Ascending aorta (tissue), 2 donors: ENCODE data around the gene CSNK1A1. TPM values are rescaled to one million over a fixed set of nuclear protein-coding genes. Genes with fewer than 3 reads are reported as not detected.
A peak's percentile ranks its signal among the peaks of the same experiment; 100 is the strongest.

Experiments used
- DNase-seq, 2 donors: peaks; one replicate each; pipeline ENCODE4 v3.0.0-alpha.2; 2019; ENCODE audit warnings: low spot score in 2 of 2
- H3K27ac ChIP-seq, 2 donors: fragments of 200-600 bp; sonication (generic); one replicate each; pipeline ENCODE4 v1.5.1; 2016 to 2017; ENCODE audit warnings: mild to moderate bottlenecking in 1 of 2
- H3K27me3 ChIP-seq: fragments of 200-600 bp; sonication (generic); one replicate; pipeline ENCODE4 v1.5.1; 2017
- H3K36me3 ChIP-seq, 2 donors: fragments of 200-600 bp; sonication (generic); one replicate each; pipeline ENCODE4 v1.5.1; 2016
- H3K4me1 ChIP-seq, 2 donors: fragments of 200-600 bp; sonication (generic); one replicate each; pipeline ENCODE4 v1.5.1; 2016 to 2017; ENCODE audit warnings: mild to moderate bottlenecking in 1 of 2
- H3K4me3 ChIP-seq, 2 donors: fragments of 200-600 bp; sonication (generic); one replicate each; pipeline ENCODE4 v1.5.1; 2016 to 2017; ENCODE audit warnings: mild to moderate bottlenecking in 1 of 2
- H3K9me3 ChIP-seq, 2 donors: fragments of 200-600 bp; sonication (generic); one replicate each; pipeline ENCODE4 v1.5.1; 2016
- intact Hi-C: fragments of 100-400 bp; cut with DNase I; formaldehyde crosslinking; loops from one replicate; pipeline ENCODE4 v1.15.1; 2023
- total RNA-seq: library from RNA; depleted of rRNA; stranded (reverse); fragments of >200 nt; gene quantifications from one replicate; pipeline ENCODE4 v1.1.0, GENCODE V29; 2016
- TF ChIP-seq, protein P1 (sequence below), 3 experiments: fragments of 200-600 bp in 2 of 3; fragments of 450-650 bp in 1 of 3; sonication (generic) in 2 of 3; IDR thresholded peaks; one replicate each; pipeline ENCODE4 v1.5.1; 2016 to 2019; ENCODE audit warnings: antibody characterized with exemption in 3 of 3, mild to moderate bottlenecking in 1 of 3, moderate library complexity in 1 of 3

The CSNK1A1 gene
- total RNA-seq, 1 donor from 2014 or later: 219 TPM

DNA sequence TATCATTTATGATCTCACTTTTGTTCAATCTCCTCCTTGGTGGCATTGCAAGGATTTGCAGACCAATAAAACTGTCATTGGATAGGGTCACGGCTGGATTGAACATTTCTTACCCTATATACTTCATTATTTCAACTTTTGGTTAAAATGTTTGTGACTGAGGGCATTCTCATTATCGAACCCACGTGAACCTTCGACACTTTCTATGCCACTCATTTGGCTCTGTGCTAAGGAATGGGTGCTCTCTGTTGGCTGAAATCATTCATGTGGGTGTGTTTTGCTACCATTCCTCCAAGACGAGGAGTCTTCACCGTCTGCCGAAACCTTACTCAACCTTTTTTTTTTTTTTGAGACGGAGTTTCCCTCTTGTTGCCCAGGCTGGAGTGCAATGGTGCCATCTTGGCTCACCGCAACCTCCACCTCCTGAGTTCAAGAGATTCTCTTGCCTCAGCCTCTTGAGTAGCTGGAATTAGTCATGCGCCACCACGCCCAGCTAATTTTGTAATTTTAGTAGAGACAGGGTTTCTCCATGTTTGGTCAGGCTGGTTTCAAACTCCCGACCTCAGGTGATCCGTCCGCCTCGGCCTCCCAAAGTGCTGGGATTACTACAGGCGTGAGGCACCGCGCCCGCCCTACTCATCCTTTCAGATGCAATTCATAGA is 62.5 kb downstream of the CSNK1A1 start:
- Histone ChIP-seq H3K27ac (peak overlapping the region; percentile 81 to 93), H3K4me3 (no peak overlapping the region), H3K9me3 (no peaks in the 10 kb centered on the region), H3K27me3 (no peaks in the 10 kb centered on the region), H3K4me1 (peaks cover 13 to 45% of the 10 kb centered on the region in 2 donors), H3K36me3 (peaks cover 4 to 14% of the 10 kb centered on the region in 2 donors)
- TF ChIP-seq, protein P1, sequence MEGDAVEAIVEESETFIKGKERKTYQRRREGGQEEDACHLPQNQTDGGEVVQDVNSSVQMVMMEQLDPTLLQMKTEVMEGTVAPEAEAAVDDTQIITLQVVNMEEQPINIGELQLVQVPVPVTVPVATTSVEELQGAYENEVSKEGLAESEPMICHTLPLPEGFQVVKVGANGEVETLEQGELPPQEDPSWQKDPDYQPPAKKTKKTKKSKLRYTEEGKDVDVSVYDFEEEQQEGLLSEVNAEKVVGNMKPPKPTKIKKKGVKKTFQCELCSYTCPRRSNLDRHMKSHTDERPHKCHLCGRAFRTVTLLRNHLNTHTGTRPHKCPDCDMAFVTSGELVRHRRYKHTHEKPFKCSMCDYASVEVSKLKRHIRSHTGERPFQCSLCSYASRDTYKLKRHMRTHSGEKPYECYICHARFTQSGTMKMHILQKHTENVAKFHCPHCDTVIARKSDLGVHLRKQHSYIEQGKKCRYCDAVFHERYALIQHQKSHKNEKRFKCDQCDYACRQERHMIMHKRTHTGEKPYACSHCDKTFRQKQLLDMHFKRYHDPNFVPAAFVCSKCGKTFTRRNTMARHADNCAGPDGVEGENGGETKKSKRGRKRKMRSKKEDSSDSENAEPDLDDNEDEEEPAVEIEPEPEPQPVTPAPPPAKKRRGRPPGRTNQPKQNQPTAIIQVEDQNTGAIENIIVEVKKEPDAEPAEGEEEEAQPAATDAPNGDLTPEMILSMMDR (IDR thresholded peaks at IDR 0.05): no peak
- peak in 1 of 2 donors; percentile 70 for DNase-seq
- intact Hi-C loops: no loop called here

DNA sequence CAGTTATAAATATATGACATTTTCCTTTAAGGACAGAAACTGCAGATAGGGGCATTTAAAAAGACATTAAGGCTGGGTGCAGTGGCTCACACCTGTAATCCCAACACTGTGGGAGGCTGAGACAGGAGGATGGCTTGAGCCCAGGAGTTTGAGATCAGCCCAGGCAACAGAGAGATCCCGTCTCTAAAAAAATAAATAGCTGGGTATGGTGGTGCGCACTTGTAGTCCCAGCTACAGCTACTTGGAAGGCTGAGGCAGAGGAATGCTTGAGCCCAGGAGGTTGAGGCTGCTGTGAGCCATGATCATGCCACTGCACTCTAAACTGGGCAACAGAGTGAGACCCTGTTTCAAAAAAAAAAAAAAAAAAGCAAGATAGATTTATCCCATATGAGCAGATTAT is 63.6 kb downstream of the CSNK1A1 start:
- peak in 1 of 2 donors; percentile 52 for DNase-seq
- Histone ChIP-seq H3K27ac (peak overlapping the region; percentile 81 to 93), H3K9me3 (no peaks in the 10 kb centered on the region), H3K27me3 (no peaks in the 10 kb centered on the region), H3K4me1 (peaks cover 13 to 47% of the 10 kb centered on the region in 2 donors), H3K4me3 (no peak overlapping the region), H3K36me3 (peaks cover 0 to 5% of the 10 kb centered on the region in 2 donors)
- TF ChIP-seq, protein P1 (IDR thresholded peaks at IDR 0.05): no peak
- intact Hi-C loops: loop anchor here (2.0 kb wide), 1 partner anchor 35 kb away; no protein-coding TSS in a partner anchor

DNA sequence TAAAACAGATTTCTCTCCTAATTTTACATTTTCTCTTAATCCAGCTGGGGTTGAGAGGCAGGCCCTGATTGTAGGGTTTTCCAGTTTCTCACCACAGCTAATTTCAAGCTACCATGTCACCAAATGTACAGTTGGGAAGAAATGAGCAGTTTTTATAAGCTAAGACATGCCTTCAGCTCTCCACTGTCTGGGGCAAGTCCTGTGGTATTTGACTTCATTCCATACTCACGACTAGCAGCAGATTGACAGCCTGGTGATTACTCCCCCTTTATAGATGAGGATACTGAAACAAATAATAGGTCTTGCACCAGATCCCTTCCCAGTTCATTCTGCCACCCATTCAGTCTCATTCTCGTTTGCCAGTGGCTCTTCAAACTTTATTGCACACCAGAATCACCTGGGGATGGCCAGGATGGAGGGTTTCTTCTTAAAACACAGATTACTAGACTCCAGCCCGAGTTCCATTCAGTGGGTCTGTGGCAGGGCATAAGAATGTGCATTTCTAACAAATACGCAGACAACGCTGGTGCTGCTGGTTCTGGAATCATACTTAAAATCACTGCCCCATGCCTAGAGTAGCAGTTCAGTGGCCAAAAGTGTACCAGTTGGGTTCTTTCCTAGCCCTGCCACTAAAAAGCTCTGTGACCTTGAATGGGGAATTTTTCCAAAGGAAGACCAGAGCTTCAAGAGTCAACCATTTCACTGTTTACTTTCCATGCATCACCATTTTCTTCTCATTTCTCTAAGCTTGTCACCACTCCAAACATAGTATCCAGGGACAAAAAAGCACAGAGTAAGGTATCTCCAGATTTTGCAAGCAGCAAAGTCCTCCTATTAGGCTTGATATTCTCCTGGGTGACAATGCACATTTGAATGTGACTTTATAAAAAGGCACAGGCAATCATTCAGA is 64.3 kb downstream of the CSNK1A1 start:
- no peaks in the 10 kb centered on the region for H3K9me3 ChIP-seq
- no peaks in the 10 kb centered on the region for H3K36me3 ChIP-seq
- peak overlapping the region; percentile 81 to 93 for H3K27ac ChIP-seq
- no peaks in the 10 kb centered on the region for H3K27me3 ChIP-seq
- intact Hi-C loops: loop anchor here (1.0 to 2.0 kb wide), 2 partner anchors 34 to 64 kb away; partner anchors contain the start of gene CSNK1A1
- peaks cover 13 to 54% of the 10 kb centered on the region in 2 donors for H3K4me1 ChIP-seq
- no peak overlapping the region for H3K4me3 ChIP-seq
- TF ChIP-seq, protein P1 (IDR thresholded peaks at IDR 0.05): no peak
- DNase-seq: peak in 1 of 2 donors; percentile 60

DNA sequence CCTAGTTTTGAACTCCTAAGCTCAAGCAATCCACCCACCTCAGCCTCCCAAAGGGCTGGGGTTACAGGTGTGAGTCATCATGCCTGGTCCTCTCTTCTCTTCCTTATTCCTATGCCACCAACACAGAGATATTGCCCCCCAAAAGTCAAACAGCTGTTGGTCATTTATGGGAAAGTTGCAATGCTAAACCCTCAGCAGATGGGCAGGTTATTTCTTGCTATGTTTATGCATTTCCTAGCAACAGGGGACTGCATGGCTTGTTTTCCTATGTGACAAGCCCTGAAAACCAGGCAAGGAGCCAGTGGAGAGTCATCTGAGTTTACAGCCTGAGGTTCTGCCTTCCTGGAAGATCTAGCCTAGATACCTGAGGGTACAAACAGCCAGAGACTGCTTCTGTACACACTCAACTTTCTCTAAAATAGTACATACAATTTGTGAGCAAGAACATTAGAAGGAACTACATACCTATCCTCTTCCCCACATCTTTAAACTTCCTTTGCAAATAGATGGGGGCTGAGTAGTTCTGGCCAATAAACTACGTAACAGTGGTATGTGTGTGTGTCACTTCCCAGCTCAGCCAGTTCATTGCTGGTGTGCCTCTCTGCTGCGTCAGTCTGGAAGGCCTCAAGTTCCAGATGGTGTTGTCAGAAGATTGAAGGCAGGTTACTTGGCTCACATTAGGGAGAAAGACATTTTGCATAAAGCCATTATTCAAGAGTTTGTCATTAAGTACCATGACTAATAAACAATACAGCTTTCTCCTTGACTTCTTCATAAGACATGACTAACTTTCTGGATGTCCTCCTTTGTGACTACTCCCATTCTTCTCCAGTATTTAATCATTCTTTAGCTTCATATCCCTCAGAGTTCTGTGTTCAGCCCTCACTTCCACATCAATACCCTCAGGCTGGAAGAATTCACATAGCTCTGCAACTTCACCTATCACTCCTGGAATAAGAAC is 65.3 kb downstream of the CSNK1A1 start:
- TF ChIP-seq, protein P1 (IDR thresholded peaks at IDR 0.05): peak in 1 of 3 experiments; percentile 6
- Histone ChIP-seq H3K9me3 (no peaks in the 10 kb centered on the region), H3K4me3 (no peak overlapping the region), H3K27me3 (no peaks in the 10 kb centered on the region), H3K36me3 (no peaks in the 10 kb centered on the region), H3K27ac (peak overlapping the region; percentile 81 to 93), H3K4me1 (peaks cover 13 to 64% of the 10 kb centered on the region in 2 donors)
- intact Hi-C loops: loop anchor here (1.0 to 2.0 kb wide), 2 partner anchors 33 to 65 kb away; partner anchors contain the start of gene CSNK1A1
- peak; percentile 43 to 97 for DNase-seq

DNA sequence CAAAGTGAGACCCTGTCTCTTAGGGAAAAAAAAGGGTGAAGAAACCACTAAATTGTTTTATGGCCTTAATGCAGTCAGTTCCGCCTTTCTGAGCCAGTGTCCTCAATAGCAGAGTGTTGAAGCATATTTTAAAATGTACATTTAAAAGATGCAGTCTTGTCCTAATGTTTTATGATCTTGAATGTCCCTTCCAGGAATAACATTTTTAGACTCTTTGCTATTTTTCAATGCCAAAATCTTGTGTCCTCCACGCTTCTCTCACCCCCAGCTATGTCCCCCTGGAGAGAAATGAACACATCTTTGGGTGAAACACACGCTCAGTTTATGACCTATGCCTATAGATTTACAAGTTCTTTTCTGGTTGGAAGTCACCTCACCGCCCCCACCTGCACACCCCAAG is 69.8 kb downstream of the CSNK1A1 start:
- intact Hi-C loops: no loop called here
- peaks cover 0 to 40% of the 10 kb centered on the region in 2 donors for H3K4me1 ChIP-seq

More for the DNA sequence above, 69.8 kb downstream of the CSNK1A1 start:
- TF ChIP-seq, protein P1 (IDR thresholded peaks at IDR 0.05): no peak
- Histone ChIP-seq H3K27ac (peak overlapping the region; percentile 63 to 93), H3K27me3 (no peaks in the 10 kb centered on the region), H3K4me3 (no peak overlapping the region), H3K36me3 (no peaks in the 10 kb centered on the region), H3K9me3 (no peaks in the 10 kb centered on the region)
- no peak for DNase-seq
